ENCODE results near the gene MUTYH.

MUTYH gene

DNA sequence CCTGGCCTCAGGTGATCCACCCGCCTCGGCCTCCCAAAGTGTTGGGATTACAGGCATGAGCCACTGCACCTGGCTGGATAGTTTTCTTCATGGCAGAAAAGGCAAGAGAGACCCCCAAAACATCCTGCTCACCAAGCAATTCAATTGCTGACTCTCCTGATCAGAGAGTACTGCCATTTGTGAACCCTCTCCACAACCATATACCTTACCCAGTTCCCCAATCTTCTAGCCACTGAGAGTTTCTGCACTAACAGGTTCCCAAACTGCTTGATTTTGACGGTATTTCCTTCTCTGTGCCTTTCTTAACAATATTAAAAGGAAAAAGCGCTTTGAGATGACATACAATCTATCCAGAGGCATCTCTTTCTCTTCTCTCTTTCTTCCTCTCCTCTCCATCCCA, 39.9 kb upstream of the MUTYH start:
- no peak for DNase-seq (ENCODE audit: low read depth)
- H3K4me3 ChIP-seq (ENCODE audit: low read depth, low read length): no peak overlapping the region
- TF ChIP-seq, protein P1, sequence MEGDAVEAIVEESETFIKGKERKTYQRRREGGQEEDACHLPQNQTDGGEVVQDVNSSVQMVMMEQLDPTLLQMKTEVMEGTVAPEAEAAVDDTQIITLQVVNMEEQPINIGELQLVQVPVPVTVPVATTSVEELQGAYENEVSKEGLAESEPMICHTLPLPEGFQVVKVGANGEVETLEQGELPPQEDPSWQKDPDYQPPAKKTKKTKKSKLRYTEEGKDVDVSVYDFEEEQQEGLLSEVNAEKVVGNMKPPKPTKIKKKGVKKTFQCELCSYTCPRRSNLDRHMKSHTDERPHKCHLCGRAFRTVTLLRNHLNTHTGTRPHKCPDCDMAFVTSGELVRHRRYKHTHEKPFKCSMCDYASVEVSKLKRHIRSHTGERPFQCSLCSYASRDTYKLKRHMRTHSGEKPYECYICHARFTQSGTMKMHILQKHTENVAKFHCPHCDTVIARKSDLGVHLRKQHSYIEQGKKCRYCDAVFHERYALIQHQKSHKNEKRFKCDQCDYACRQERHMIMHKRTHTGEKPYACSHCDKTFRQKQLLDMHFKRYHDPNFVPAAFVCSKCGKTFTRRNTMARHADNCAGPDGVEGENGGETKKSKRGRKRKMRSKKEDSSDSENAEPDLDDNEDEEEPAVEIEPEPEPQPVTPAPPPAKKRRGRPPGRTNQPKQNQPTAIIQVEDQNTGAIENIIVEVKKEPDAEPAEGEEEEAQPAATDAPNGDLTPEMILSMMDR (conservative IDR thresholded peaks at IDR 0.05; ENCODE audit: low read depth, low read length): no peak

DNA sequence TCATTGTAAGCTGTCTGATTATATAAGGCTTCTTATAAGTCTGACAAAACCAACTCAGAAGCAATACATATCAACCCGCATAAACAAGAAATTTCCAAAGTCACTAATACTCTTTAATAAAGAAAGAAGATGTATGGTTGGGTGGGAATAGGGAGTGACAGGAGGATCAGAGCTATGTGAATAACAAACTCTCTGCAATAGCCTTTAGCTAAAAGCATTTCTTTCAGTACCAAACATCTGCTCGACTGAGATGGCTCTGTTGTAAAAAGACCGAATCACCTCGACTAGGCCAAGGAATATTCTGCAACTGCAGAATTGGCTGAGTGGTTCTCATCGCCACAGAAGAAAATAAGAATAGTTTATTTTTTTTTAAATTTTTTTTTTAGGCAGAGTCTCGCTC, 39.3 kb upstream of the MUTYH start:
- TF ChIP-seq, protein P1 (conservative IDR thresholded peaks at IDR 0.05; ENCODE audit: low read depth, low read length): no peak
- no peak for DNase-seq (ENCODE audit: low read depth)
- no peak overlapping the region for H3K4me3 ChIP-seq (ENCODE audit: low read depth, low read length)

DNA sequence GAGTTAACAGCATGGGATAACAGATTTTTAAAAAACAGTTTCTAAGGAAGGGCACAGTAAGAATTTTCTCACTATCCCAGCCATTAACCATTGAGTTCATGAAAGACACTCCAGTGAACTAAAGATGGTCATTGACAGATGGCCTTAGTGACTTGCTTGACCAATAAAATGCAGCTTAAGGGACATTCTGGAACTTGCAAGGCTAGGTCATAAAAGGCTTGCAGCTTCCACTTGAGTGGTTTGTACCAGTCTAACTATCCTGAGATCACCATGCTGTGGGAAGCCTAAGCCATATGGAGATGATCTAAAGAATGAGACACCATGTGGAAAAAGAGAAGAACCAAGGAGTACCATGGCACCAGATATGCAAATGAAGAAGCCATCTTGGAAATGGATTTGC, 37.9 kb upstream of the MUTYH start:
- TF ChIP-seq, protein P1 (conservative IDR thresholded peaks at IDR 0.05; ENCODE audit: low read depth, low read length): no peak
- H3K4me3 ChIP-seq (ENCODE audit: low read depth, low read length): no peak overlapping the region
- no peak for DNase-seq (ENCODE audit: low read depth)

DNA sequence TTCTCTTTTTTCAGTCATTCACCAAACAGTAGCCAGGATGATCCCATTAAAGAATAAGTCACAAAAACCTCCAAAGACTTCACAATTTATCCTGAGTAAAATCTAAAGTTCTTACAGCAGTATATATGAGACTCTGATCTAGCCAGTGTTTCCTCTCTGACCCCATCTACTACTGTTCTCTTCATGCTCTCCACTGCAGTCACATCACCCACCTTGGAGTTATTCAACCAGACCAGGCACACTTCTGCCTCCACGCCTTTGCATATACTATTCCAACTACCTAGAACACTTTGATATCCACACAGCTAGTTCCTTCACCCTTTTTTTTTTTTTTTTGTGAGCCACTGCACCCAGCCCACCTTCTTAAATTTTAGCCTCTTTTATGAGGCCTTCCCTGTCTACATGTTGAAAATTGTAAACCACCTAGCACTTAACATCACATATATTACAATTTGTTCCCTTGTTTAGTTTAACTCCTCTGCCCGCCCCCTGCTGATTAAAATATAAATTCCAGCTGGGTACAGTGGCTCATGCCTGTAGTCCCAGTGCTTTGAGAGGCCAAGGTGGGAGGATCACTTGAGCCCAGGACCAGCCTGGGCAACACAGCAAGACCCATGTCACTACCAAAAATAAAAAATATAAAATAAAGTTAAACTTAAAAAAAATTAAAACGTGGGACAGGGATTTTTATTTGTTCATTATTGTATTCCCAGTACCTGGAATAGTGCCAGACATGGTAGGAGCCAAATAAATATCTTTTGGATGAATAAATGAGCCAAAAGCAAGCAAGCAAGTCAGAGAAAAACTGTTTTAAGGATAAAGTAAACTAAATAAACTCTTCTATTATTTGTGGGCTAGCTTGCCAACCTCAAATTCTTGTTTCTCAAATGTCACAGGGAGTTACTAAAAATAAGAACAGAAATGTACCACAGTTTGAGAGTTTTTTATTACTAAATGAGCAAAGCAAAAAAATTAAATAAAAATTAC, 35.2 kb upstream of the MUTYH start:
- no peak for DNase-seq (ENCODE audit: low read depth)
- TF ChIP-seq, protein P1 (conservative IDR thresholded peaks at IDR 0.05; ENCODE audit: low read depth, low read length): no peak
- H3K4me3 ChIP-seq (ENCODE audit: low read depth, low read length): no peak overlapping the region

DNA sequence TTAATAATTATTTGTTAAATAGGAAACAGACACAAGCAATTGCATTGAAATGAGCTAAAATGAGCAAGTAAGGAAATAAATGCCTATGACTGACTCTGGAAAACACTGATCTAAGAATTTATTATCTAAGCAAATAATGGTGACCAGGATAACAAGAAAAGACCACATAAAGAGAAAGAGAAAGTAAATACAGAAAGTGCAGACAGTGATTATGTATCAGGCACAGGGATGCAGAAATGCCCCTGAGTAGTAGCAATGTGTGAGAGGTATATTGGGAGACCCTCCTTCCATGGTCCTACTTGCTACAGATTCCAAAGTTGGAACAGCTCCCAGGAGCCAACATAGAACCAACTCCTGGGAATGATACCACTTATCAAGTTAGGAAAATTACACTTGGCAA, 33.3 kb upstream of the MUTYH start:
- no peak for DNase-seq (ENCODE audit: low read depth)
- no peak overlapping the region for H3K4me3 ChIP-seq (ENCODE audit: low read depth, low read length)
- TF ChIP-seq, protein P1 (conservative IDR thresholded peaks at IDR 0.05; ENCODE audit: low read depth, low read length): no peak

DNA sequence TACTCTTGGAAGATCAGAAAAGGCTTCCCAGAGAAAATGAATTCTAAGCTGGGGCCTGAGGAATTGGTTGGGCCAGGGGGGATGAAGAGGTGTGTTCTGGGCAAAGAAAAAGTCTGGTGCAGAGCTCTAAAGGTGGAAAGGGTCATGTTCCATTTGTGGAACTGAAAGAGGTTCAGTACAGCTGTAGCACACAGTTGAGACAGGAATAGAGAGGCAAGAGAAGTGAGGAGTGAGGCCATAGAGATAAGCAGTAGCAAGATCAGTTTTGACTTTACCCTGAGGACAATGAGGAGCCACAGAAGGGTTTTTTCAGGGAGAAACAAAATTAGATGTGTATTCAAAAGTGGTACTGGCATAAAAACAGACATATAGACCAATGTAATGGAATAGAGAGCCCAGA, 30.3 kb upstream of the MUTYH start:
- DNase-seq (ENCODE audit: low read depth): no peak
- H3K4me3 ChIP-seq (ENCODE audit: low read depth, low read length): no peak overlapping the region
- TF ChIP-seq, protein P1 (conservative IDR thresholded peaks at IDR 0.05; ENCODE audit: low read depth, low read length): no peak

DNA sequence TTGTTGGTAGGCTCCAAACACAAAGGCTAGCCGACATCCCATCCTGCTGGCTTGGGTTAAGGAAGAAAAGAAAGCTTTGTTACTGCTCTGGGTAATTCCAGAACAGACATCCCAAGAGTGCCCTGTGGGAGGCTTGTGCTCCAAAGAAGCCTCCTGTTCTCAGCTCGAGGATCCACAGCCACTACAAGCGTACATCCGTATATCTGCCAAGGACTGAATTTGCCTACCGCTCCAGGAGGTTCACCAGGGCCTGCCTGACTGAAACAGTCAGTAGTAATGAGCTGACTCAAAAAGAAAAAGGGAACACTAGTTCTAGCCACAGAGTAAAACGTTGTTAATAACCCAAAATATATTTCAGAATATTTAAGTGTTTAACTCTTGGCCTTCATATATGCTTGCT, 24.8 kb upstream of the MUTYH start:
- TF ChIP-seq, protein P1 (conservative IDR thresholded peaks at IDR 0.05; ENCODE audit: low read depth, low read length): no peak

More for the DNA sequence above, 24.8 kb upstream of the MUTYH start:
- DNase-seq (ENCODE audit: low read depth): no peak
- no peak overlapping the region for H3K4me3 ChIP-seq (ENCODE audit: low read depth, low read length)

Measured in choroid plexus epithelial cell (primary cell).